NCI-H69 (cell line): Measurements from ENCODE around the gene ALDOB.
A peak's percentile ranks its signal among the peaks of the same experiment; 100 is the strongest.

ENCODE experiments used
- DNase-seq: peaks from one replicate; lab custom pipeline; 2025; lab: John Stamatoyannopoulos, UW

Gene ALDOB

DNA sequence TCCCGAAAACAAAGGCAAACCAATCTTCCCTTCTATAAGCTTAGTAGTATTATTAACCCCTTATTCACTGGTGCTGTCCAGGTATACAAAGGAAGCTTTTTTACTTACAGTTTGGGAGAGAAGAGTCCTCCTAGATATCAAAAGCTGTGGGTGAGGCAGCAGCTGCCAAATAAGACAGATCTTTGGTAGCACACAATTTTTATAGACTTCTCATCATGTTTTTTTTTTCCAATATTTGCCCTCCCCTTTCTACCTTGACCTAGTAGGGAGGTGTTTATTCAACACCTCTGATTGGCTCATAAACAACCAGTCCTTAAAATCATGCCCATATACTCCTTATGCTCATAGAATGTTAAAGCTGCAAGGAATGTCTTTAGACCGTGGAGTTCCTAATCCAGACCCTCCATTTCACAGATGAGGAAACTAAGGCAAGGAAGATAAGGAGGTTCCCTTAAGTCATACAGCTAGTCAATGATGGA is at the start of gene ALDOB:
Gene ALDOB (minus strand): TSS at position 174 of the 479 bp plus-strand sequence. CDS start 4,887 bp downstream, outside the sequence.
- DNase-seq: no peak

DNA sequence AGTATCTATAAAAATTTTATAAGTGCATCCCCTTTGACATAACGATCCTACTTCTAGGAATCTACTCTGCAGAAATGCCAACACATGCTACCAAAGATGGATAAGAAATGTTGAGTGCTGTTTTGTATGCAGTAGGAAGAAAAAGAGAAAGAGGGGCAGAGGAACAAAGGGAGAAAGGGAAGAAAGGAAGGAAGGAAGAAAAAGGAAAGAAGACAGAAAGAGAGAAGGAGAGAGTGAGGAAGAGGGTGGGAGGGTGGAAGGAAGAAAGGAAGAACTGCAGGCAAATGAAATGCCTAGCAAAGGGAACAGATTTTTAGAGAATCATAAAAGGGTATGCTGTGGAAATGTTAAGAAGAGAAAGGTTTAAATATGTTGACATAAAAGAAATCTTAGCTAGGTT is 48.5 kb upstream of the ALDOB start:
- no peak for DNase-seq

DNA sequence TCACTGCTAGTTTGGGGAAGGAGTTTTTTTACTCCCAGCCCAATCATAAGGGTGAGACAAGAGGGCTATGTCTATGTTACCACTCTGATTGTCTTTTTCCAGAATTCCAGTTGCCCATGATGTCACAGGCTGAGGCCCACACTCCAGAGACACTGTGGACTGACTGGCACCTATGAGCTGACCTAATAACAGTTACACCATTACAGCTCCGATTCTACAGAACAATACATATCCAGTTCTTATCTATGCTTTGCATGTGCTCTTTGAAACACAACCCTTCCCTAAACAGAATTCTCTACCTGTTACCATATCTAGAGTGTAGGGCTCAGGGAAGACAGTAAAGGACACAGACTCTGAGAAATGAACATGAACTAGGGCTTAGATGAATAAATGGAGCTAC is 45.7 kb upstream of the ALDOB start:
- DNase-seq: no peak

DNA sequence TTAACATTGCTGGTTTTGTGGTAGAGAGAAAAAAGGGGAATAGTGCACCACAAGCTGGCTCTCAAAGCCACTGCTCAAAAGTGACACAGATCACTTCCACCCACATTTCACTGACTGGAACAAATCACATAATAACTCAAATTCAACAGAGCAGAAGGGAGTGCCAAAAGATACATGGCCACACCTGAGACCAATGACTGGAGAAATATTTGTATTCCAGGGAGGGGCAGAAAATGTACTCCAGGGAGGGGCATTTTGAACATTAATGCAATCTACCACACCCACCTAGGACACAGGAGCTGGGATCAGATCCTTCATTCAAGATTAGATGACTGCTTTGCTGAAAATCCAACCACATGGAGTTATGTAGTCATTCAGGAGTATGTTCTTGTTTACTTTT is 44.8 kb upstream of the ALDOB start:
- peak; percentile 92 for DNase-seq

GRCh38 chr9:101479338-101480030 is 43.9 kb upstream of the ALDOB start:
- DNase-seq: peak; percentile 95

- no peak for DNase-seq
Measured at GRCh38 chr9:101478906-101479305, 43.3 kb upstream of the ALDOB start.

DNA sequence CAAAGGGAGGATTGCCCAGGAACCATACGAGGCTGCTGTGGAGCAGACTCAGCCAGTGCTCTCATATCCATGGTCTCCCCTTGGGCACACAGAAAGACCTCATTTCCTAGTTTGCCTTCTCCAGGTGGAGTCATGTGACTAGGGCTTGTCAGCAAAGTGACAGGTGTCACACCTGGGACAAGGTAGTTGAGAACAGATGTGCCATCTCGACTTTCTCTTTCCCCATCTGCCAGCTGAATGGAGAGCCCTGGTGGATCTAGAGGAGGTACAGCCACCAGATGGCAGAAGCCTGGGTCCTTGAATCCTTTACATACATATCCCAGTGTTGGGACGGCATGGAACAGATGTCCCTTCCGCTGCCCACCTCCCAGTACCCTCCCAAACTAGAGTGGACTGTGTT is 42.9 kb upstream of the ALDOB start:
- peak; percentile 74 for DNase-seq

DNA sequence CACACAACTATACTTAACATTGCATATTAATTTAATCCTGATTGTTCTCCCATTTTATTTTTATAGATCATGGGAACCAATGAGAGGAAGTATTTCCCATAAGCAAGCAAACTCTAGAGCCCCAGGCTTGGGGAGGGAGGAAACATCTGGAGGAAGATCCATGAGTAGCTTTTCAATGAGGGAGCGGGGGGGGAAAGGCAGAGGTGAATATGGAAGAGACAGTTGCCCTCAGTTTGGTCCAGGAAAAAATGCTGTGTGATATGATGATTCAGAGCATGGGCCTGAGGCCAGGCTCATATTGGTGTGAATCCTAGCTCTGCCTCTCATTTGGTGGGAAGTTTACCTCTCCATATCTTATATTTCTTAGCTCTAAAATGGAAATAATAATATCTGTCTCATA is 42.2 kb upstream of the ALDOB start:
- DNase-seq: no peak

DNA sequence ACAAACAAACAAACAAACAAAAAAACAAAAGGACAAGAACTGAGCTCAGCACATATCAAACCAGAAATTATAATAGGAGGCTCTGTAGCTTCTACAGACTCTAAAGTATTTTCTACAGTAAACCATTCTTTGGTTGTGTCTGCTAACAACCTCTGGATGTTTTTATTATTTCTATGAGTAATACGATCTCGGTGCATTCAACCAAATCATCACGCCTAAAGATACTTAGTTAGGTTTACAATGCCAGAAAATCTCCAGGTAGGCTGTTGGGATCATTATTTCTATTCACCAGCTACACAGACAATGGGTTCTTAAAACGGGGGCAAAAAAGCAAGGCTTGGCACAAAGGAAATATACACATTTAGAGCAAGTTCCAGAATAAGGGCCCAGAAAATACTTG is 41.6 kb upstream of the ALDOB start:
- DNase-seq: no peak

- DNase-seq: no peak
Measured at GRCh38 chr9:101476576-101477208, 41.1 kb upstream of the ALDOB start.

DNA sequence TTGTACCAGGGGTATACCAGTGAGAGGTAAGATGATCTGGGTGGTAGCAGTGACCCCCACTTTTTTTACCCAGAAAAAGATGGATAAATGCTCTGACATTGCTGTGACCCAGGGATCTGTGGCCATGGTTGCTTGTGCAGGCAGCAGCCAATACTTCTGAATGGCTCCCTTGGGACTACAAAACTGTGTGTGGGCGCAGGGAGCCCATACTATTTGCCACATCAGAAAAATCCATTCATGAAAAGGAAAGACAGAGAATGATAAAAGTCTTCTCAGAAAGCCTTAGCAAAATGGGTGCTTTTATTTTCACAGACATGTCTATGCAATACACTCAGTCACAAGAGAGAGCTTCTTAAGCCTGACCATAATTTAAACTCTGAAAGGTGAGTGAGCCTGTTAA is 37.3 kb upstream of the ALDOB start:
- DNase-seq: no peak

DNA sequence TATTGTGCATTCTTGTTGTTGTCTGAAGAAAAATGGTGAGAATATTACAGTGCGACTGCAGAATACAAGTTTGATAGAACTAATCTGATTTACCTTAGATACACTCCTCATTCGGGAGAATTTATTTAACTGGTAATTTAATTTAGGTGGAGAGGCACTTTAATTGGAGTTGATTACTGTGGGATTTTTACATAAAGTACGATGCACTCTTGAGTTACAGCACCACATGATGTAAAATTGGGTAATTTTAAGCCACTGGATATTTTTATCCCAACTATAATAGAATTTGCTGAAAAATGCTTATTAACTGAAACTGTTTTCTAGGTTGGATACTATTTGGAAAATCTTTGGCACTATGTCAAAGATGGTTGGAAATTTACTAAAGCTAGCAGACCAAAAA is 35.4 kb upstream of the ALDOB start:
- no peak for DNase-seq

GRCh38 chr9:101470021-101470420 is 34.4 kb upstream of the ALDOB start:
- DNase-seq: no peak

GRCh38 chr9:101469026-101469425 is 33.5 kb upstream of the ALDOB start:
- DNase-seq: no peak

DNA sequence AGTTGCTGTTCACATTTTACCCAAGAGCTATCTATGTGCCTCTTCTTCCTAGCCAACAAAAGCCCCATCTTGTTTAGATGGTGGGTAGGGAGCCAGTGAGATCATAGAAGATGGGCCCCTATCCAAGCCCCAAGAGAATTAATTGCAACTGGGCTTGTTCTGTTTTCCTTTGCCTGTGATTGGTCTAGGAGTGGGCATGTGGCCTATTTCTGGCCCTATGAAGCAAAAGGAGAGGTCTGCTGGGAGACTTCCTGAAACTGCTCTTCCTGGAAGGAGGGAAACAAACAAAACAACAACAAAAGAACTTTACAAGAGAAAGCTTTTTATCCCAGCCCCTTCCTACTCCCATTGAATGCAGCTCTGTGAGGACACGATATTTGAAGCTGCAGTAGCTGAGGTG is 32.5 kb upstream of the ALDOB start:
- DNase-seq: peak; percentile 22

DNA sequence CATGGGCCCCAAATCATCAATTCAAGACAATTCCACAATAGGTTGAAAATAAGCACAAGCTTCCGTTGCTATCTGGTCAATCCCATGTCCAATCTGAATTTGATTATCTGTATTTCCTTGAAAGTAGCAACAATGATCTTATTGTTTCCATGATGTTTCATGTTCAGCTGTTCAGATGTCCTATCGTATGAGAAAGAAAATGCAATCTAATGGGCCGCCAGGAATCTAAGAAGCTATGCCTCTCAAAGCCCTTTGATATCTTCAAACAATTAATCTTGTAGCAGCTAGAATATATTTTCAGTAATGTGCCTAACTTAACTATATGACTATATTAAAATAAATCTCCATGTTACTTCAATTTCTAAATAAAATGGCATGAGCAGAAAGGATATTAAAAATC is 32.1 kb upstream of the ALDOB start:
- no peak for DNase-seq

GRCh38 chr9:101466863-101467262 is 31.3 kb upstream of the ALDOB start:
- DNase-seq: no peak

- peak; percentile 94 for DNase-seq
Measured at GRCh38 chr9:101465326-101465915, 29.8 kb upstream of the ALDOB start.

DNA sequence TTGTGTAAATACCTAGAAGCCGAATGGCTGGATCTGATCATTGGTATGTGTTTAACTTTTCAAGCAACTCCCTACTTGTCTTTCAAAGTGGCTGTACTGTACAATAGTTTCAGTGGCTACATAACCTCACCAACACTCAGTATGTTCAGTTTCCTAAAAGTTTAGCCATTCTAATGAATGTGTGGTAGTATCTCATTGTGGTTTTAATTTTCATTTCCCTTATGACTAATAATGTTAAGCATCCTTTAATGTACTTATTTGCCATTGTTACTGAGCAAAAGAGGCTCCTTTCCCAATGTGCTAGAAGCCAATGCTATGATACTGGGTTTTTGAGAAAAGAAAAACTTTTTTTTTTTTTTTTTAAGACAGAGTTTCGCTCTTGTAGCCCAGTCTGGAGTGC is 27.8 kb upstream of the ALDOB start:
- DNase-seq: no peak

- DNase-seq: peak; percentile 48
Measured at GRCh38 chr9:101462558-101462957, 27.0 kb upstream of the ALDOB start.

DNA sequence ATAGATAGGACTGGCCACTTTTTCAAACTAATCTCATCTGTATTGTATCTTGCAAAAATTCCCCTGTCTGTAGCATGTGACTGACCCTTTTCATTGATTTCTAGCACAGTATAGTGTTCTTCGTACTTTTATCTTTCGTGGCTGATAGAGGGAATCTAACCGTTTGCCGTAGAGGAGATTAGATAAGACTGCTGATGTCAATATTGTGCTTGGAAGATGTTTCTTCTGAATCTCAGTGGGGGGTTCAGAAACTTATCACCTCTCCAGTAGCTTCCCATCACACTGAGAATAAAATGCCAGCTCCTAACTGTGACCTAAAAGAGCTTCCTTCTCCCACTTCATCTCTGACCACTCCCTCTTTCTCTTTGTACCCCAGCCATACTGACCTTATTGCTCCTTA is 25.4 kb upstream of the ALDOB start:
- DNase-seq: no peak

GRCh38 chr9:101458963-101459631 is 23.5 kb upstream of the ALDOB start:
- peak; percentile 92 for DNase-seq

- DNase-seq: peak; percentile 22
Measured at GRCh38 chr9:101457003-101457402, 21.4 kb upstream of the ALDOB start.
